HepG2 (cell line): ENCODE measurements around the gene STIM1. TPM values are rescaled to one million over a fixed set of nuclear protein-coding genes. Genes with fewer than 3 reads are reported as not detected.
A peak's percentile ranks its signal among the peaks of the same experiment; 100 is the strongest.

Experiments
- ELF3 ChIP-seq: IDR thresholded peaks from 2 replicates; pipeline ENCODE4 v1.6.1; 2016; ENCODE audit warnings: missing genetic modification reagents, missing compliant biosample characterization
- HES4 ChIP-seq: sonication (generic); formaldehyde crosslinking; IDR thresholded peaks from 2 replicates; pipeline ENCODE4 v1.9.0; 2021; ENCODE audit warnings: mild to moderate bottlenecking, missing genetic modification reagents, borderline replicate concordance
- ISL2 ChIP-seq: sonication (generic); formaldehyde crosslinking; IDR thresholded peaks from 2 replicates; pipeline ENCODE4 v1.5.0; 2020; ENCODE audit warnings: missing genetic modification reagents
- JARID2 ChIP-seq: sonication (generic); formaldehyde crosslinking; IDR thresholded peaks from 2 replicates; pipeline ENCODE4 v1.8.1; 2023; ENCODE audit warnings: missing genetic modification reagents, inconsistent platforms; ENCODE audit not compliant: insufficient replicate concordance
- KDM2A ChIP-seq: sonication (generic); formaldehyde crosslinking; IDR thresholded peaks from 2 replicates; pipeline ENCODE4 v1.4.0; 2020; ENCODE audit warnings: low read depth, missing genetic modification reagents, borderline replicate concordance
- MAZ ChIP-seq, 2 experiments: sonication (generic) in 1 of 2; formaldehyde crosslinking in 1 of 2; IDR thresholded peaks; 2 replicates each; pipeline versions ENCODE4 v1.5.0 to v1.6.1; 2012 to 2020; ENCODE audit warnings: low read depth in 2 of 2, mild to moderate bottlenecking in 2 of 2, borderline replicate concordance in 1 of 2, improper control_type of control experiment in 1 of 2, low read length in 1 of 2, missing genetic modification reagents in 1 of 2, moderate library complexity in 1 of 2
- MTA3 ChIP-seq: sonication (generic); formaldehyde crosslinking; IDR thresholded peaks from 2 replicates; pipeline ENCODE4 v1.4.0; 2020; ENCODE audit warnings: missing genetic modification reagents
- PHF8 ChIP-seq: sonication (generic); formaldehyde crosslinking; IDR thresholded peaks from 2 replicates; pipeline ENCODE4 v1.5.0; 2020; ENCODE audit warnings: missing genetic modification reagents
- POLR2A ChIP-seq, 2 experiments: IDR thresholded peaks; 2 replicates each; pipeline ENCODE4 v1.6.1; 2011; ENCODE audit warnings: low read depth in 2 of 2, low read length in 2 of 2, mild to moderate bottlenecking in 1 of 2, moderate library complexity in 1 of 2; ENCODE audit not compliant: insufficient read depth in 1 of 2
- POLR2AphosphoS5 ChIP-seq: IDR thresholded peaks from 2 replicates; pipeline ENCODE4 v1.6.1; 2012; ENCODE audit warnings: low read depth, low read length
- RELA ChIP-seq: sonication (generic); formaldehyde crosslinking; IDR thresholded peaks from 2 replicates; pipeline ENCODE4 v1.4.0; 2020; ENCODE audit warnings: missing genetic modification reagents
- ZFY ChIP-seq: sonication (generic); formaldehyde crosslinking; IDR thresholded peaks from 2 replicates; pipeline ENCODE4 v1.4.0; 2020; ENCODE audit warnings: missing genetic modification reagents
- ZNF703 ChIP-seq: sonication (generic); formaldehyde crosslinking; IDR thresholded peaks from 2 replicates; pipeline ENCODE4 v1.5.1; 2020; ENCODE audit warnings: missing genetic modification reagents, mild to moderate bottlenecking, moderate library complexity, borderline replicate concordance
- ZSCAN21 ChIP-seq: sonication (generic); formaldehyde crosslinking; IDR thresholded peaks from 2 replicates; pipeline ENCODE4 v1.8.0; 2022; ENCODE audit warnings: mild to moderate bottlenecking, missing genetic modification reagents, moderate library complexity, borderline replicate concordance
- ZSCAN30 ChIP-seq: sonication (generic); formaldehyde crosslinking; IDR thresholded peaks from 2 replicates; pipeline ENCODE4 v1.5.0; 2020; ENCODE audit warnings: mild to moderate bottlenecking, missing genetic modification reagents
- polyA plus RNA-seq, 8 experiments: library from polyadenylated mRNA; depleted of rRNA in 3 of 8; stranded (reverse) in 7 of 8; unstranded in 1 of 8; fragments of >200 nt; fragmentation: Illumina TruSeq in 4 of 8; extraction: Trizol in 4 of 8; gene quantifications; 2 replicates each; pipeline versions ENCODE4 v1.2.1 to v1.2.3, GENCODE V29; 2011 to 2016; ENCODE audit warnings: low read depth in 4 of 8, missing spikeins in 1 of 8, mixed read lengths in 1 of 8; ENCODE audit not compliant: insufficient read depth in 1 of 8
- total RNA-seq, 5 experiments: library from RNA; depleted of rRNA; stranded (reverse); fragments of >200 nt; fragmentation: Illumina TruSeq; extraction: Trizol; gene quantifications; 2 replicates each; pipeline ENCODE4 v1.2.3, GENCODE V29; 2016; ENCODE audit warnings: low read depth in 1 of 5
- TF ChIP-seq, protein P1 (sequence below): sonication (generic); formaldehyde crosslinking; IDR thresholded peaks from 2 replicates; pipeline ENCODE4 v1.4.0; 2020; ENCODE audit warnings: missing genetic modification reagents, borderline replicate concordance
- TF ChIP-seq, protein P2 (sequence below): sonication (generic); formaldehyde crosslinking; IDR thresholded peaks from 2 replicates; pipeline ENCODE4 v1.4.0; 2020; ENCODE audit warnings: missing genetic modification reagents

The STIM1 gene
- total and polyA plus RNA-seq, 2 of the 13 experiments (the other 11 are each of a cell fraction or from before 2014, with no cell fraction given), result 19.2 to 28.5 TPM

DNA sequence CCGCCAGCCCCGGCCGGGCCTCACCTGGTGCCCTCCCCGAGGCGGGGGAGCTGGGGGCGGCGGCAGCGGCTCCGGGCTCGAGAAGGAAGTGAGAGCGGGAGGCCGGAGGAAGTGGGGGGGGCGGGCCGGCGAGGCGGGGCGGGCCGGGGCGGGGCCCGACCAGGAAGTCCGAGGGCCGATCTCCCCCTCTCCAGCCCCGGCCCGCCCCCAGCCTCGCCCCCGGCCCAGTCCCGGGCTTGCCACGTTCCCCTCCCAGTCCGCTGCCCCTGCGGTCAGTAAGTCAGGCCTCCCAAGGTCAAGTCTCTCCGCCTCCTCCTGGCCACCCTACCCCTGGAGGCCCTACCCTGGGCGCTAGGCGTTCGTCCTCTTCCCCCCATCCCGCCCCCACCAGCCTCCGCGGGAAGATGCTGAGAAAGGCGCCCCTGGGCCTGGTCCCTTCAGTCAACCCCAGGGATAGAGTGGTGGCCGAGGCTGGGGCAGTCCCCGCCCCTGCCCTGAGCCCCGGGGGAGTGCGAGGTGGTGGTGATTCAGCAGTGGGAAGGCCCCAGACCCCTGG, 14.5 kb upstream of the STIM1 start, which contains the start of gene RHOG (continued):
- TF ChIP-seq POLR2A (IDR thresholded peaks at IDR 0.05; ENCODE audit: insufficient read depth in 1 of 2, low read depth in 2 of 2, low read length in 2 of 2), result peak in 1 of 2 experiments; percentile 65; a peak in 2 of 4 replicates
- TF ChIP-seq JARID2 (CRISPR knock-in tag), result no peak
- TF ChIP-seq PHF8 (CRISPR knock-in tag), result peak; percentile 50; the same call in 1 of the 2 replicates
- TF ChIP-seq MTA3 (CRISPR knock-in tag), result no peak
- peak; percentile 14; the same call in 1 of the 2 replicates for TF ChIP-seq ZSCAN21 (CRISPR knock-in tag)
- peak; percentile 42; the same call in 1 of the 2 replicates for TF ChIP-seq KDM2A
- TF ChIP-seq ZSCAN30 (CRISPR knock-in tag), result 0 out of 2 replicates have a peak, but pooled peaks have one; percentile 7
- TF ChIP-seq, protein P1, sequence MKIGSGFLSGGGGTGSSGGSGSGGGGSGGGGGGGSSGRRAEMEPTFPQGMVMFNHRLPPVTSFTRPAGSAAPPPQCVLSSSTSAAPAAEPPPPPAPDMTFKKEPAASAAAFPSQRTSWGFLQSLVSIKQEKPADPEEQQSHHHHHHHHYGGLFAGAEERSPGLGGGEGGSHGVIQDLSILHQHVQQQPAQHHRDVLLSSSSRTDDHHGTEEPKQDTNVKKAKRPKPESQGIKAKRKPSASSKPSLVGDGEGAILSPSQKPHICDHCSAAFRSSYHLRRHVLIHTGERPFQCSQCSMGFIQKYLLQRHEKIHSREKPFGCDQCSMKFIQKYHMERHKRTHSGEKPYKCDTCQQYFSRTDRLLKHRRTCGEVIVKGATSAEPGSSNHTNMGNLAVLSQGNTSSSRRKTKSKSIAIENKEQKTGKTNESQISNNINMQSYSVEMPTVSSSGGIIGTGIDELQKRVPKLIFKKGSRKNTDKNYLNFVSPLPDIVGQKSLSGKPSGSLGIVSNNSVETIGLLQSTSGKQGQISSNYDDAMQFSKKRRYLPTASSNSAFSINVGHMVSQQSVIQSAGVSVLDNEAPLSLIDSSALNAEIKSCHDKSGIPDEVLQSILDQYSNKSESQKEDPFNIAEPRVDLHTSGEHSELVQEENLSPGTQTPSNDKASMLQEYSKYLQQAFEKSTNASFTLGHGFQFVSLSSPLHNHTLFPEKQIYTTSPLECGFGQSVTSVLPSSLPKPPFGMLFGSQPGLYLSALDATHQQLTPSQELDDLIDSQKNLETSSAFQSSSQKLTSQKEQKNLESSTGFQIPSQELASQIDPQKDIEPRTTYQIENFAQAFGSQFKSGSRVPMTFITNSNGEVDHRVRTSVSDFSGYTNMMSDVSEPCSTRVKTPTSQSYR (CRISPR knock-in tag), result no peak
- no peak for TF ChIP-seq ZNF703 (CRISPR knock-in tag)
- peak; percentile 59 for TF ChIP-seq POLR2AphosphoS5
- no peak for TF ChIP-seq HES4 (CRISPR knock-in tag)
- TF ChIP-seq, protein P2, sequence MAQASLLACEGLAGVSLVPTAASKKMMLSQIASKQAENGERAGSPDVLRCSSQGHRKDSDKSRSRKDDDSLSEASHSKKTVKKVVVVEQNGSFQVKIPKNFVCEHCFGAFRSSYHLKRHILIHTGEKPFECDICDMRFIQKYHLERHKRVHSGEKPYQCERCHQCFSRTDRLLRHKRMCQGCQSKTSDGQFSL (CRISPR knock-in tag), result peak; percentile 73; the same call in 1 of the 2 replicates
- TF ChIP-seq MAZ (IDR thresholded peaks at IDR 0.05; ENCODE audit: borderline replicate concordance, low read depth, low read length), result no peak; the same call in 1 of the 2 replicates
- 0 out of 2 replicates have a peak, but pooled peaks have one; percentile 4 for TF ChIP-seq MAZ (CRISPR knock-in tag; IDR thresholded peaks at IDR 0.05; ENCODE audit: low read depth)
- peak; percentile 4; the same call in 1 of the 2 replicates for TF ChIP-seq ISL2 (CRISPR knock-in tag)
- TF ChIP-seq ZFY (CRISPR knock-in tag), result peak; percentile 59; the same call in 1 of the 2 replicates
- 0 out of 2 replicates have a peak, but pooled peaks have one; percentile 31 for TF ChIP-seq ELF3 (CRISPR knock-in tag)
- no peak for TF ChIP-seq RELA (CRISPR knock-in tag)
